BJ (cell line): ENCODE data around the gene UPK3A. TPM values are rescaled to one million over a fixed set of nuclear protein-coding genes. Genes with fewer than 3 reads are reported as not detected.

ENCODE experiments used
- CTCF ChIA-PET: fragments of 350-600 bp; formaldehyde crosslinking; extraction: SDS; loops from one replicate; lab custom pipeline; 2021; ENCODE audit warnings: antibody characterized with exemption, inconsistent platforms; lab: Yijun Ruan, JAX
- POLR2A ChIA-PET: fragments of 300-600 bp; sonication (Branson Sonifier 250); formaldehyde crosslinking; extraction: SDS; loops from one replicate; lab custom pipeline; 2021; ENCODE audit warnings: antibody characterized with exemption; lab: Charles Lee
- DNase-seq: peaks from one replicate; pipeline ENCODE4 v3.0.0-alpha.2; 2011; ENCODE audit warnings: low read depth
- H3K27me3 ChIP-seq: 2 replicates; pipeline ENCODE4 v1.6.0; 2011; ENCODE audit warnings: low read length; ENCODE audit not compliant: control insufficient read depth, insufficient read depth
- H3K36me3 ChIP-seq: 2 replicates; pipeline ENCODE4 v1.5.1; 2011; ENCODE audit warnings: low read length; ENCODE audit not compliant: control insufficient read depth, insufficient read depth
- H3K4me3 ChIP-seq: 2 replicates; pipeline ENCODE4 v1.5.1; 2011; ENCODE audit warnings: low read depth, mild to moderate bottlenecking, control low read depth, low read length
- CTCF ChIP-seq: IDR thresholded peaks from 2 replicates; pipeline ENCODE4 v1.5.1; 2011; ENCODE audit warnings: low read depth, mild to moderate bottlenecking, control low read depth, inconsistent platforms, low read length, moderate library complexity; ENCODE audit not compliant: insufficient read depth
- polyA minus RNA-seq: library from RNA; depleted of rRNA, polyadenylated mRNA; stranded (reverse); fragments of >200 nt; gene quantifications from 2 replicates; pipeline ENCODE4 v1.2.3, GENCODE V29; 2011; rRNA and poly(A)+ RNA removed
- polyA plus RNA-seq: library from polyadenylated mRNA; depleted of rRNA; stranded (reverse); fragments of >200 nt; gene quantifications from 2 replicates; pipeline ENCODE4 v1.2.3, GENCODE V29; 2011; rRNA removed

UPK3A gene
- polyA plus RNA-seq (not detected in 2 replicates), polyA minus RNA-seq (not detected in 2 replicates)

- H3K4me3 ChIP-seq, result no peak within 1 kb of the TSS
- ChIA-PET POLR2A (no interaction called here), CTCF (no interaction called here)
- DNase-seq, result no peak
- H3K36me3 ChIP-seq, result no peaks in the 10 kb centered on the region
- peaks cover 15% of the 10 kb centered on the region for H3K27me3 ChIP-seq
- TF ChIP-seq CTCF, result no peak
Measured at GRCh38 chr22:45284705-45285262, at the start of gene UPK3A. TSS of gene UPK3A (plus strand) at chr22:45284949. CDS start at chr22:45285014, 65 bp downstream.

GRCh38 chr22:45235101-45235777, 49.5 kb upstream of the UPK3A start:
- no peak for DNase-seq
- Histone ChIP-seq H3K27me3 (no peaks in the 10 kb centered on the region), H3K4me3 (no peak overlapping the region), H3K36me3 (peaks cover 12% of the 10 kb centered on the region)
- no peak for TF ChIP-seq CTCF
- CTCF ChIA-PET, result interaction anchor here (1.4 kb wide), 1 partner anchor 23 kb away, joined by 4 read pairs; no protein-coding TSS in a partner anchor
- POLR2A ChIA-PET, result no interaction called here

- ChIA-PET POLR2A (no interaction called here), CTCF (interaction anchor here (0.6 to 1.4 kb wide), 2 partner anchors 11 to 24 kb away, joined by 3 to 4 read pairs; no protein-coding TSS in a partner anchor)
- no peak for TF ChIP-seq CTCF
- no peak for DNase-seq
- Histone ChIP-seq H3K36me3 (peaks cover 12% of the 10 kb centered on the region), H3K27me3 (no peaks in the 10 kb centered on the region), H3K4me3 (no peak overlapping the region)
Measured at GRCh38 chr22:45235851-45236342, 48.9 kb upstream of the UPK3A start.

- H3K36me3 ChIP-seq, result peaks cover 12% of the 10 kb centered on the region
- H3K4me3 ChIP-seq, result no peak overlapping the region
- CTCF ChIA-PET, result interaction anchor here (0.7 to 1.0 kb wide), 2 partner anchors 28 to 29 kb away, joined by 3 read pairs; no protein-coding TSS in a partner anchor
- TF ChIP-seq CTCF, result no peak
- no peaks in the 10 kb centered on the region for H3K27me3 ChIP-seq
- DNase-seq, result no peak
- POLR2A ChIA-PET, result no interaction called here
Measured at GRCh38 chr22:45237065-45237990, 47.4 kb upstream of the UPK3A start.
